ENCODE data around the gene BSPRY. TPM values are rescaled to one million over a fixed set of nuclear protein-coding genes. Genes with fewer than 3 reads are reported as not detected.

The BSPRY gene
- polyA plus RNA-seq, 1 donor from 2014 or later: not detected

- Histone ChIP-seq H3K79me2 (replicated peaks; ENCODE audit: insufficient read depth, low read length) (no peaks in the 10 kb centered on the region), H4K20me1 (ENCODE audit: insufficient read depth) (no peaks in the 10 kb centered on the region), H3K4me2 (ENCODE audit: low read length) (no peak overlapping the region), H3K27ac (ENCODE audit: low read length) (no peak overlapping the region), H3K4me3 (ENCODE audit: low read length) (no peak overlapping the region), H3K9ac (ENCODE audit: low read length) (no peak overlapping the region), H3F3A (ENCODE audit: insufficient read depth, low read length, poor library complexity, severe bottlenecking) (no peaks in the 10 kb centered on the region), H3K27me3 (ENCODE audit: insufficient read depth, low read depth, low read length) (peaks cover 50% of the 10 kb centered on the region), H3K9me3 (ENCODE audit: low read length) (no peaks in the 10 kb centered on the region), H3K36me3 (ENCODE audit: insufficient read depth, low read length) (no peaks in the 10 kb centered on the region), H2AFZ (ENCODE audit: low read depth, low read length) (no peak overlapping the region), H3K9me2 (ENCODE audit: insufficient read depth, low read length) (no peaks in the 10 kb centered on the region)
- no peak for TF ChIP-seq POLR2AphosphoS5 (IDR thresholded peaks at IDR 0.05)
- no peak for TF ChIP-seq MXI1 (conservative IDR thresholded peaks at IDR 0.05; ENCODE audit: poor library complexity, severe bottlenecking)
- TF ChIP-seq TAF1 (IDR thresholded peaks at IDR 0.05; ENCODE audit: low read depth): no peak
- TF ChIP-seq SMC3 (conservative IDR thresholded peaks at IDR 0.05; ENCODE audit: poor library complexity): no peak
- TF ChIP-seq CTCF (IDR thresholded peaks at IDR 0.05; ENCODE audit: poor library complexity, severe bottlenecking): no peak
- no peak for TF ChIP-seq RAD21 (conservative IDR thresholded peaks at IDR 0.05)
- TF ChIP-seq EZH2 (IDR thresholded peaks at IDR 0.05; ENCODE audit: borderline replicate concordance, insufficient read depth, low read length, poor library complexity, severe bottlenecking): no peak
- no peak for TF ChIP-seq REST (IDR thresholded peaks at IDR 0.05; ENCODE audit: borderline replicate concordance)
- TF ChIP-seq EP300 (conservative IDR thresholded peaks at IDR 0.05; ENCODE audit: poor library complexity, severe bottlenecking): no peak
Measured at GRCh38 chr9:113350937-113351336, 1.6 kb downstream of the BSPRY start.

- Histone ChIP-seq H3K9me2 (ENCODE audit: insufficient read depth, low read length) (no peaks in the 10 kb centered on the region), H4K20me1 (ENCODE audit: insufficient read depth) (no peaks in the 10 kb centered on the region), H3K4me2 (ENCODE audit: low read length) (no peak overlapping the region), H3K9ac (ENCODE audit: low read length) (no peak overlapping the region), H3F3A (ENCODE audit: insufficient read depth, low read length, poor library complexity, severe bottlenecking) (no peaks in the 10 kb centered on the region), H2AFZ (ENCODE audit: low read depth, low read length) (no peak overlapping the region), H3K36me3 (ENCODE audit: insufficient read depth, low read length) (no peaks in the 10 kb centered on the region), H3K27me3 (ENCODE audit: insufficient read depth, low read depth, low read length) (peaks cover 50% of the 10 kb centered on the region), H3K4me3 (ENCODE audit: low read length) (no peak overlapping the region), H3K79me2 (replicated peaks; ENCODE audit: insufficient read depth, low read length) (no peaks in the 10 kb centered on the region), H3K27ac (ENCODE audit: low read length) (no peak overlapping the region), H3K9me3 (ENCODE audit: low read length) (no peaks in the 10 kb centered on the region)
- TF ChIP-seq MXI1 (conservative IDR thresholded peaks at IDR 0.05; ENCODE audit: poor library complexity, severe bottlenecking) (no peak), EP300 (conservative IDR thresholded peaks at IDR 0.05; ENCODE audit: poor library complexity, severe bottlenecking) (no peak), CTCF (IDR thresholded peaks at IDR 0.05; ENCODE audit: poor library complexity, severe bottlenecking) (no peak), EZH2 (IDR thresholded peaks at IDR 0.05; ENCODE audit: borderline replicate concordance, insufficient read depth, low read length, poor library complexity, severe bottlenecking) (no peak), SMC3 (conservative IDR thresholded peaks at IDR 0.05; ENCODE audit: poor library complexity) (no peak), TAF1 (IDR thresholded peaks at IDR 0.05; ENCODE audit: low read depth) (no peak), REST (IDR thresholded peaks at IDR 0.05; ENCODE audit: borderline replicate concordance) (no peak), POLR2AphosphoS5 (IDR thresholded peaks at IDR 0.05) (no peak), RAD21 (conservative IDR thresholded peaks at IDR 0.05) (no peak)
Measured at GRCh38 chr9:113352006-113352405, 2.7 kb downstream of the BSPRY start.

All from neural cell (in vitro differentiated cells).